HG03103 (cell line): ENCODE measurements around the gene CHN1.

Experiments
- ATAC-seq: cut with Tn5 transposase; IDR thresholded peaks from one replicate; pipeline ENCODE4 v1.9.1; 2021; ENCODE audit warnings: low read depth; ENCODE audit not compliant: unreplicated experiment

Gene CHN1

GRCh38 chr2:174977364-174977763, 27.8 kb downstream of the CHN1 start:
- no peak for ATAC-seq

- no peak for ATAC-seq
Observed at GRCh38 chr2:174974131-174974530, 31.1 kb downstream of the CHN1 start.

- ATAC-seq: no peak
Observed at GRCh38 chr2:174972924-174973323, 32.3 kb downstream of the CHN1 start.

GRCh38 chr2:174971868-174972781, 33.1 kb downstream of the CHN1 start:
- ATAC-seq: no peak

- no peak for ATAC-seq
Observed at GRCh38 chr2:174970092-174970491, 35.1 kb downstream of the CHN1 start.

- ATAC-seq: no peak
Observed at GRCh38 chr2:174969091-174969734, 36.0 kb downstream of the CHN1 start.

GRCh38 chr2:174967691-174968260, 37.4 kb downstream of the CHN1 start:
- ATAC-seq: no peak

- no peak for ATAC-seq
Observed at GRCh38 chr2:174967086-174967485, 38.1 kb downstream of the CHN1 start.

GRCh38 chr2:174965992-174966744, 39.0 kb downstream of the CHN1 start:
- no peak for ATAC-seq

GRCh38 chr2:174965551-174965950, 39.6 kb downstream of the CHN1 start:
- no peak for ATAC-seq

- no peak for ATAC-seq
Observed at GRCh38 chr2:174964404-174964803, 40.8 kb downstream of the CHN1 start.

GRCh38 chr2:174963437-174964400, 41.5 kb downstream of the CHN1 start:
- ATAC-seq: no peak

GRCh38 chr2:174959787-174960186, 45.4 kb downstream of the CHN1 start:
- ATAC-seq: no peak

GRCh38 chr2:174957050-174957449, 48.1 kb downstream of the CHN1 start:
- ATAC-seq: no peak

- ATAC-seq: no peak
Observed at GRCh38 chr2:174952607-174953006, 52.6 kb downstream of the CHN1 start.

GRCh38 chr2:174951745-174952144, 53.4 kb downstream of the CHN1 start:
- ATAC-seq: no peak

GRCh38 chr2:174949988-174950687, 55.0 kb downstream of the CHN1 start:
- ATAC-seq: no peak

- ATAC-seq: no peak
Observed at GRCh38 chr2:174945601-174946260, 59.5 kb downstream of the CHN1 start.

GRCh38 chr2:174939046-174939445, 66.1 kb downstream of the CHN1 start:
- no peak for ATAC-seq
